KOPT-K1 (cell line): ENCODE results near the gene LTO1.
"Not testable (repeated sequence)": the region's sequence is repeated elsewhere in the genome, so short reads cannot be mapped to it uniquely, and the experiment has no call there.

Experiments
- H3K27ac ChIP-seq: fragments of 200-600 bp; sonication (generic); 2 replicates; pipeline ENCODE4 v1.5.1; 2016; ENCODE audit warnings: antibody characterized with exemption, mild to moderate bottlenecking, low read depth, low read length; ENCODE audit not compliant: poor library complexity, severe bottlenecking
- H3K36me3 ChIP-seq: fragments of 200-600 bp; sonication (generic); 2 replicates; pipeline ENCODE4 v1.5.1; 2017; ENCODE audit warnings: antibody characterized with exemption, mild to moderate bottlenecking, low read length, moderate library complexity; ENCODE audit not compliant: insufficient read depth
- H3K9me3 ChIP-seq: fragments of 200-600 bp; sonication (generic); 2 replicates; pipeline ENCODE4 v1.5.1; 2017; ENCODE audit warnings: antibody characterized with exemption, low read length, mild to moderate bottlenecking; ENCODE audit not compliant: insufficient read depth, poor library complexity, severe bottlenecking

Gene LTO1

GRCh38 chr11:69632900-69633299, 42.3 kb downstream of the LTO1 start:
- Histone ChIP-seq H3K36me3 (no peaks in the 10 kb centered on the region), H3K9me3 (peaks cover 21% of the 10 kb centered on the region), H3K27ac (no peak overlapping the region)

- Histone ChIP-seq H3K9me3 (peaks cover 21% of the 10 kb centered on the region), H3K27ac (no peak overlapping the region)
These were observed 44.7 kb downstream of the LTO1 start for GRCh38 chr11:69630424-69630823.

GRCh38 chr11:69630017-69630416, 45.1 kb downstream of the LTO1 start:
- H3K36me3 ChIP-seq = no peaks in the 10 kb centered on the region
- H3K9me3 ChIP-seq = peaks cover 21% of the 10 kb centered on the region
- no peak overlapping the region for H3K27ac ChIP-seq

More at GRCh38 chr11:69630424-69630823, 44.7 kb downstream of the LTO1 start:
- no peaks in the 10 kb centered on the region for H3K36me3 ChIP-seq

- no peaks in the 10 kb centered on the region for H3K36me3 ChIP-seq
- peaks cover 21% of the 10 kb centered on the region for H3K9me3 ChIP-seq
- H3K27ac ChIP-seq = no peak overlapping the region
These were observed 47.6 kb downstream of the LTO1 start for GRCh38 chr11:69627551-69627950.

GRCh38 chr11:69625476-69625875, 49.7 kb downstream of the LTO1 start:
- H3K27ac ChIP-seq = no peak overlapping the region
- peaks cover 18% of the 10 kb centered on the region for H3K9me3 ChIP-seq
- H3K36me3 ChIP-seq = no peaks in the 10 kb centered on the region

GRCh38 chr11:69624293-69624692, 50.9 kb downstream of the LTO1 start:
- H3K36me3 ChIP-seq = no peaks in the 10 kb centered on the region

GRCh38 chr11:69622097-69622681, 53.0 kb downstream of the LTO1 start:
- not testable (repeated sequence) for H3K9me3 ChIP-seq, H3K27ac ChIP-seq, H3K36me3 ChIP-seq

More at GRCh38 chr11:69624293-69624692, 50.9 kb downstream of the LTO1 start:
- Histone ChIP-seq H3K9me3 (peaks cover 6% of the 10 kb centered on the region), H3K27ac (no peak overlapping the region)

GRCh38 chr11:69620683-69621290, 54.4 kb downstream of the LTO1 start:
- Histone ChIP-seq H3K36me3 (no peaks in the 10 kb centered on the region), H3K9me3 (no peaks in the 10 kb centered on the region), H3K27ac (no peak overlapping the region)

GRCh38 chr11:69618237-69618636, 56.9 kb downstream of the LTO1 start:
- Histone ChIP-seq H3K27ac (no peak overlapping the region), H3K9me3 (no peaks in the 10 kb centered on the region), H3K36me3 (no peaks in the 10 kb centered on the region)

- Histone ChIP-seq H3K36me3 (no peaks in the 10 kb centered on the region), H3K9me3 (no peaks in the 10 kb centered on the region), H3K27ac (no peak overlapping the region)
These were observed 57.5 kb downstream of the LTO1 start for GRCh38 chr11:69617682-69618081.

GRCh38 chr11:69617220-69617619, 57.9 kb downstream of the LTO1 start:
- Histone ChIP-seq H3K27ac (no peak overlapping the region), H3K9me3 (no peaks in the 10 kb centered on the region), H3K36me3 (no peaks in the 10 kb centered on the region)
